NB4 (cell line): Measurements from ENCODE around the gene DSCAML1.

ENCODE experiments used
- DNase-seq: peaks from one replicate; pipeline ENCODE4 v3.0.0; 2010; ENCODE audit warnings: low read depth
- H3K4me3 ChIP-seq: one replicate; pipeline ENCODE4 v1.5.1; 2011; ENCODE audit warnings: mild to moderate bottlenecking, low read depth, low read length, moderate library complexity
- MYC ChIP-seq: IDR thresholded peaks from 2 replicates; pipeline ENCODE4 v1.6.1; 2011; ENCODE audit warnings: low read depth, low read length
- POLR2A ChIP-seq: IDR thresholded peaks from 2 replicates; pipeline ENCODE4 v1.6.1; 2011; ENCODE audit warnings: mild to moderate bottlenecking; ENCODE audit not compliant: insufficient read length; ENCODE audit errors: extremely low read depth
- TF ChIP-seq, protein P1 (sequence below): IDR thresholded peaks from one replicate; pipeline ENCODE4 v1.5.1; 2012; ENCODE audit warnings: low read depth, low read length
- TF ChIP-seq, protein P2 (sequence below): IDR thresholded peaks from 2 replicates; pipeline ENCODE4 v1.6.1; 2011; ENCODE audit warnings: low read depth, low read length

DSCAML1 gene

GRCh38 chr11:117625237-117625636 lies 171.8 kb downstream of the DSCAML1 start:
- DNase-seq = peak; percentile 18
- TF ChIP-seq, protein P1, sequence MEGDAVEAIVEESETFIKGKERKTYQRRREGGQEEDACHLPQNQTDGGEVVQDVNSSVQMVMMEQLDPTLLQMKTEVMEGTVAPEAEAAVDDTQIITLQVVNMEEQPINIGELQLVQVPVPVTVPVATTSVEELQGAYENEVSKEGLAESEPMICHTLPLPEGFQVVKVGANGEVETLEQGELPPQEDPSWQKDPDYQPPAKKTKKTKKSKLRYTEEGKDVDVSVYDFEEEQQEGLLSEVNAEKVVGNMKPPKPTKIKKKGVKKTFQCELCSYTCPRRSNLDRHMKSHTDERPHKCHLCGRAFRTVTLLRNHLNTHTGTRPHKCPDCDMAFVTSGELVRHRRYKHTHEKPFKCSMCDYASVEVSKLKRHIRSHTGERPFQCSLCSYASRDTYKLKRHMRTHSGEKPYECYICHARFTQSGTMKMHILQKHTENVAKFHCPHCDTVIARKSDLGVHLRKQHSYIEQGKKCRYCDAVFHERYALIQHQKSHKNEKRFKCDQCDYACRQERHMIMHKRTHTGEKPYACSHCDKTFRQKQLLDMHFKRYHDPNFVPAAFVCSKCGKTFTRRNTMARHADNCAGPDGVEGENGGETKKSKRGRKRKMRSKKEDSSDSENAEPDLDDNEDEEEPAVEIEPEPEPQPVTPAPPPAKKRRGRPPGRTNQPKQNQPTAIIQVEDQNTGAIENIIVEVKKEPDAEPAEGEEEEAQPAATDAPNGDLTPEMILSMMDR = no peak
- TF ChIP-seq MYC (no peak), POLR2A (no peak)
- TF ChIP-seq, protein P2, sequence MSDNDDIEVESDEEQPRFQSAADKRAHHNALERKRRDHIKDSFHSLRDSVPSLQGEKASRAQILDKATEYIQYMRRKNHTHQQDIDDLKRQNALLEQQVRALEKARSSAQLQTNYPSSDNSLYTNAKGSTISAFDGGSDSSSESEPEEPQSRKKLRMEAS = no peak
- no peak overlapping the region for H3K4me3 ChIP-seq

- no peak for DNase-seq
- TF ChIP-seq, protein P2 = no peak
- TF ChIP-seq POLR2A (no peak), MYC (no peak)
- TF ChIP-seq, protein P1 = no peak
- no peak overlapping the region for H3K4me3 ChIP-seq
Observed at GRCh38 chr11:117623831-117624271, 173.2 kb downstream of the DSCAML1 start.

GRCh38 chr11:117621226-117621625 lies 175.8 kb downstream of the DSCAML1 start:
- DNase-seq = peak; percentile 29
- no peak for TF ChIP-seq POLR2A
- no peak for TF ChIP-seq MYC
- TF ChIP-seq, protein P2 = no peak
- TF ChIP-seq, protein P1 = peak; percentile 65
- no peak overlapping the region for H3K4me3 ChIP-seq

- DNase-seq = no peak
- H3K4me3 ChIP-seq = no peak overlapping the region
- TF ChIP-seq MYC = no peak
- no peak for TF ChIP-seq POLR2A
- TF ChIP-seq, protein P1 = no peak
Observed at GRCh38 chr11:117620659-117621058, 176.4 kb downstream of the DSCAML1 start.

DNA sequence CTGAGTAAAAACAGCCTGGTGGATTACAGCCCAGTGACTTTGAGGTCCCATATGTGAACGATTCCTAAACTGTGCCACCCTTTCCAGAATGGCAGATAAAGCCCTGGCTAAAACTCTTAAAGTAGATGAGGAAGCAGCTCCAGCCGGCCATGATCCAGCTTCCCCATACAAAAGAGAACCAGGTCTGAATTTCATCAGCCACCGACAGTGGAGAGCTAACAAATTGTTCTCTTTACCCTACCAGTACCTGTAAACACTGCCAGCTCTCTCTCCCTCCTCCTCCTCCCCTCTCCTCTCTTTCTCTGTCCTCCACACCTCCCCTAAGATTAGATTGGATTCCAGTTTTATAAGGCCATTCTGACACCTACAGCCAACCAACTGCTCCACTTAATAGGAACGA lies 176.9 kb downstream of the DSCAML1 start:
- no peak for DNase-seq
- no peak overlapping the region for H3K4me3 ChIP-seq
- no peak for TF ChIP-seq MYC
- TF ChIP-seq, protein P2 = no peak
- TF ChIP-seq, protein P1 = no peak
- TF ChIP-seq POLR2A = no peak

DNA sequence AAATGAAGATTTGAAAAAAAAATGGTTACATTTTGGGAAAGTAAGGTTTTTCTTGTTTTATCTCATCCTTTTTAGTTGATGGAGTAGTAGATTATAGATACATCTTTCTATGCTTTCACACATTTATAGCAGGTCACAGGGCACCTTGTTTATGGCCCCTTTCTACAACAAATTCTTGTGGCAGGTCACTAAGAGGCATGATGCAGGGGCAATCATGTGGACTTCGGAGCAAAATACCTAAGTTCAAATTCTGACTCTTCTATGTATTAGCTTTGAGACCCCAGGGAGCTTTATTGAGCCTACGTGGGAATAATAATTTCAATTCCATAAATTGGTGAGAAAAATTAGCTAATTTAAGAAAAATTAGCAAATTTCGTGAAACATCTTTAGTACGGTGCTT lies 177.4 kb downstream of the DSCAML1 start:
- DNase-seq = no peak
- H3K4me3 ChIP-seq = no peak overlapping the region
- TF ChIP-seq, protein P2 = no peak
- TF ChIP-seq, protein P1 = no peak
- TF ChIP-seq MYC = no peak
- TF ChIP-seq POLR2A = no peak
